Endothelial cell of umbilical vein (primary cell): ENCODE measurements around the gene SFI1. TPM values are rescaled to one million over a fixed set of nuclear protein-coding genes. Genes with fewer than 3 reads are reported as not detected.

Source experiments
- BruUV-seq: library from RNA; stranded (reverse); fragments of 400-500 nt; replicated peaks from 2 replicates; lab custom pipeline; 2021; lab: Mats Ljungman, UMichigan
- CTCF ChIA-PET: fragments of 300-600, 350-600 bp; sonication (Branson Sonifier 250); formaldehyde crosslinking; loops from one replicate; lab custom pipeline; 2021; ENCODE audit warnings: antibody characterized with exemption, inconsistent platforms; lab: Charles Lee
- POLR2A ChIA-PET: fragments of 300-600, 350-600 bp; sonication (Branson Sonifier 250); formaldehyde crosslinking; loops from one replicate; lab custom pipeline; 2021; ENCODE audit warnings: antibody characterized with exemption, inconsistent platforms; lab: Charles Lee
- DNase-seq: peaks from one replicate; pipeline ENCODE4 v3.0.0-alpha.2; 2011; ENCODE audit warnings: low read depth, low spot score
- FAIRE-seq: peaks from 2 replicates; lab custom pipeline; 2011; peaks lifted over from hg19 to GRCh38; lab: Jason Lieb, UNC
- H2AFZ ChIP-seq: 2 replicates; pipeline ENCODE4 v1.6.0; 2012; ENCODE audit warnings: low read depth, low read length, control low read depth, inconsistent platforms
- H3K27ac ChIP-seq: 2 replicates; pipeline ENCODE4 v1.5.1; 2011; ENCODE audit warnings: low read depth, mild to moderate bottlenecking, control low read depth, low read length, moderate library complexity; ENCODE audit not compliant: insufficient read depth
- H3K27me3 ChIP-seq, 2 experiments: 2 replicates each; pipeline versions ENCODE4 v1.6.0 to v1.6.1; 2011; ENCODE audit warnings: low read length in 2 of 2, mixed read lengths in 1 of 2; ENCODE audit not compliant: control insufficient read depth in 2 of 2, insufficient read depth in 2 of 2
- H3K36me3 ChIP-seq, 2 experiments: 2 replicates in 1 of 2; 3 replicates in 1 of 2; pipeline ENCODE4 v1.5.1; 2011; ENCODE audit warnings: low read length in 2 of 2, mild to moderate bottlenecking in 1 of 2, moderate library complexity in 1 of 2; ENCODE audit not compliant: control insufficient read depth in 2 of 2, insufficient read depth in 2 of 2; ENCODE audit errors: extremely low read depth in 1 of 2
- H3K4me1 ChIP-seq: 3 replicates; pipeline ENCODE4 v1.5.1; 2011; ENCODE audit warnings: mild to moderate bottlenecking, low read length; ENCODE audit not compliant: control insufficient read depth, insufficient read depth; ENCODE audit errors: extremely low read depth
- H3K4me2 ChIP-seq: 2 replicates; pipeline ENCODE4 v1.6.1; 2011; ENCODE audit warnings: low read length, control low read depth, mixed read lengths; ENCODE audit not compliant: insufficient read depth
- H3K4me3 ChIP-seq, 3 experiments: fragments of 200-600 bp in 1 of 3; sonication (generic), shearing (Covaris generic) in 1 of 3; replicated peaks in 1 of 3; 2 replicates each; pipeline ENCODE4 v1.5.1; 2011 to 2016; ENCODE audit warnings: control low read depth in 3 of 3, low read length in 3 of 3, mild to moderate bottlenecking in 2 of 3, inconsistent platforms in 1 of 3, low read depth in 1 of 3, moderate library complexity in 1 of 3; ENCODE audit not compliant: insufficient read depth in 1 of 3
- H3K79me2 ChIP-seq: 2 replicates; pipeline ENCODE4 v1.6.0; 2012; ENCODE audit warnings: low read length, inconsistent platforms; ENCODE audit not compliant: control insufficient read depth, insufficient read depth
- H3K9ac ChIP-seq: replicated peaks from 2 replicates; pipeline ENCODE3; 2011; ENCODE audit warnings: low read length, control low read depth; ENCODE audit not compliant: insufficient read depth; ENCODE audit errors: extremely low read depth
- H3K9me1 ChIP-seq: replicated peaks from 3 replicates; pipeline ENCODE4 v1.6.0; 2011; ENCODE audit warnings: mild to moderate bottlenecking, low read length; ENCODE audit not compliant: control insufficient read depth, insufficient read depth; ENCODE audit errors: extremely low read depth
- H3K9me3 ChIP-seq: replicated peaks from 2 replicates; pipeline ENCODE4 v1.5.1; 2012; ENCODE audit warnings: low read length, inconsistent platforms; ENCODE audit not compliant: control insufficient read depth, insufficient read depth
- H4K20me1 ChIP-seq: replicated peaks from 2 replicates; pipeline ENCODE3; 2011; ENCODE audit warnings: mild to moderate bottlenecking, low read length; ENCODE audit not compliant: control insufficient read depth, insufficient read depth; ENCODE audit errors: extremely low read depth
- CTCF ChIP-seq, 2 donors: IDR thresholded peaks; 1 replicate in 1 of 2; 2 replicates in 1 of 2; pipeline ENCODE4 v1.5.1; 2011; ENCODE audit warnings: low read length in 2 of 2, mild to moderate bottlenecking in 2 of 2, moderate library complexity in 2 of 2, control low read depth in 1 of 2, inconsistent platforms in 1 of 2, low read depth in 1 of 2; ENCODE audit not compliant: insufficient read depth in 1 of 2; ENCODE audit errors: extremely low read depth in 1 of 2
- EZH2 ChIP-seq: IDR thresholded peaks from 2 replicates; pipeline ENCODE4 v1.6.1; 2012; ENCODE audit warnings: borderline replicate concordance, low read depth, mild to moderate bottlenecking, moderate library complexity, low read length, inconsistent platforms; ENCODE audit not compliant: severe bottlenecking
- FOS ChIP-seq: IDR thresholded peaks from 2 replicates; pipeline ENCODE4 v1.6.1; 2011; ENCODE audit warnings: mild to moderate bottlenecking, low read length, moderate library complexity, borderline replicate concordance; ENCODE audit not compliant: insufficient read depth
- GATA2 ChIP-seq: IDR thresholded peaks from 2 replicates; pipeline ENCODE4 v1.7.0; 2011; ENCODE audit warnings: low read depth, mild to moderate bottlenecking, moderate library complexity, mixed read lengths, low read length; ENCODE audit not compliant: insufficient read length, insufficient read depth
- JUN ChIP-seq: IDR thresholded peaks from 2 replicates; pipeline ENCODE4 v1.6.1; 2011; ENCODE audit warnings: borderline replicate concordance, low read depth; ENCODE audit not compliant: insufficient read length, insufficient read depth
- MAX ChIP-seq: IDR thresholded peaks from 2 replicates; pipeline ENCODE4 v1.6.1; 2011; ENCODE audit not compliant: insufficient read depth, insufficient read length
- MYC ChIP-seq: IDR thresholded peaks from one replicate; pipeline ENCODE4 v1.6.1; 2011; ENCODE audit warnings: mild to moderate bottlenecking, low read depth, low read length
- POLR2A ChIP-seq: IDR thresholded peaks from 2 replicates; pipeline ENCODE4 v1.6.1; 2012; ENCODE audit warnings: low read depth, mild to moderate bottlenecking, control low read depth, low read length
- POLR2AphosphoS5 ChIP-seq: IDR thresholded peaks from 2 replicates; pipeline ENCODE4 v1.6.1; 2012; ENCODE audit warnings: low read depth, mild to moderate bottlenecking, control low read depth, low read length, moderate library complexity; ENCODE audit not compliant: insufficient read depth
- dilution Hi-C: fragments of 300-500 bp; cut with MboI; formaldehyde crosslinking; loops from one replicate; pipeline ENCODE4 v1.15.0; 2019; ENCODE audit warnings: low sequenced_read_pairs; ENCODE audit not compliant: extremely low pct_ligation_motif_present
- intact Hi-C: fragments of 100-400 bp; cut with micrococcal nuclease; formaldehyde crosslinking; loops from one replicate; pipeline ENCODE4 v1.10.0; 2022
- polyA plus RNA-seq, 4 experiments: library from polyadenylated mRNA; depleted of rRNA in 3 of 4; stranded (reverse) in 3 of 4; unstranded in 1 of 4; fragments of >200 nt; gene quantifications; 2 replicates each; pipeline versions ENCODE4 v1.2.1 to v1.2.3, GENCODE V29; 2011 to 2012; ENCODE audit warnings: missing spikeins in 1 of 4
- total RNA-seq: library from RNA; stranded (reverse); gene quantifications from 2 replicates; pipeline ENCODE4 v1.2.3, GENCODE V29; 2021

The SFI1 gene
- total and polyA plus RNA-seq, 2 donors (not counting 3 experiments of a cell fraction or from before 2014, with no cell fraction given) = 12.5 to 46.4 TPM

DNA sequence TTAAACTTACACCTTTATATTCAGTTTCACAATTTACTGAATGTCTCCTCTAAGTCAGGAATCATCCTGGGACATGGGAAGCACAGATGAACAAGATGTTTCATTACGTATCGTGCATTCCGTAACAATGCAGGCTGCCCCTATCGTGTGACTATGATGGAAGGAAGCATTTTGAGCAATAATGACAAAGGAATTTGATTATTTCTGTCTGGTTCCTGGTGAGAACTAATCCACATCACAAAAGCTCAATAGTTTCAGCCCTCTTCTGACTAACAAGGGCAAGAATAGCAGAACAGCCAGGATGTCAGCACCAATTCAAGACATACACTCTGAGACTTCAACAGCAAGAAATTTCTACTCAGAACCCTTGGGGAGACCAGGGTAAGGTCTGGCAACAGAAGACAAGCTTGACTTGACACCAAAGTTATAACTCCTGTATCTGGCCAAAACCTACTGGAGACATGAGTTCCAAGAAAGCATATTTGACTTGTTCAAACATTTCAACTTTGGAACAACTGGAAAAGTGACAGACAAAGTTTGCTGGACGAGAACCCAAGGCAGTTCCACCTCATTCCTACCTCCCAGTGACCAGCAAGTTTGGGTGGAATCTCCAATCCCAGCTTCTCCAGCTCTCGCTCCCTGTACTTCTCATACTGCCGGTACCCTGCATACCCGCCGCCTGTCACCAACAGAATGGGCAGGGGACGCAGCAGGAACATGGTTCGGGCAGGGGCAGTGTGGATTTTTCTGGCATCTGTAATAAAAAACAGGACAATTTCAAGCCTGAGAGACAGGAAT is 151.4 kb downstream of the SFI1 start:
- dilution Hi-C loops (no loop called here), intact Hi-C loops (no loop called here)
- no peaks in the 10 kb centered on the region for H3K27me3 ChIP-seq
- H3K4me3 ChIP-seq = no peak overlapping the region
- TF ChIP-seq POLR2AphosphoS5 (no peak), JUN (peak; percentile 53)
- FAIRE-seq (peak; percentile 79), DNase-seq (peak; percentile 71)
- no peaks in the 10 kb centered on the region for H3K9me3 ChIP-seq
- peaks cover 24% of the 10 kb centered on the region for H3K79me2 ChIP-seq
- H3K27ac ChIP-seq = peak overlapping the region; percentile 97
- CTCF ChIA-PET = interaction anchor here (1.1 kb wide), 1 partner anchor 9 kb away, joined by 4 read pairs; no protein-coding TSS in a partner anchor
- H4K20me1 ChIP-seq = no peaks in the 10 kb centered on the region
- no peak overlapping the region for H2AFZ ChIP-seq
- no peaks in the 10 kb centered on the region for H3K9me1 ChIP-seq
- peak overlapping the region; percentile 19 for H3K4me2 ChIP-seq
- peak overlapping the region; percentile 63 for H3K9ac ChIP-seq
- TSS peak; percentile 74 for BruUV-seq
- H3K36me3 ChIP-seq = peaks cover 0 to 2% of the 10 kb centered on the region in 2 experiments
- POLR2A ChIA-PET = interaction anchor here (1.0 kb wide), 1 partner anchor 17 kb away, joined by 3 read pairs; no protein-coding TSS in a partner anchor
- H3K4me1 ChIP-seq = peaks cover 31% of the 10 kb centered on the region

- no peaks in the 10 kb centered on the region for H4K20me1 ChIP-seq
- peaks cover 41% of the 10 kb centered on the region for H3K79me2 ChIP-seq
Observed at GRCh38 chr22:31650391-31650790, 154.1 kb downstream of the SFI1 start.

More at GRCh38 chr22:31650391-31650790, 154.1 kb downstream of the SFI1 start:
- DNase-seq (no peak), FAIRE-seq (no peak)
- Histone ChIP-seq H3K27me3 (no peaks in the 10 kb centered on the region), H3K9me3 (no peaks in the 10 kb centered on the region), H3K9ac (no peak overlapping the region), H3K4me1 (peaks cover 24% of the 10 kb centered on the region), H2AFZ (no peak overlapping the region), H3K4me3 (no peak overlapping the region), H3K27ac (no peak overlapping the region), H3K36me3 (peaks cover 0 to 2% of the 10 kb centered on the region in 2 experiments), H3K9me1 (no peaks in the 10 kb centered on the region), H3K4me2 (no peak overlapping the region)
- CTCF ChIA-PET = no interaction called here
- no TSS peak for BruUV-seq
- TF ChIP-seq GATA2 (no peak), CTCF (IDR thresholded peaks at IDR 0.05; ENCODE audit: extremely low read depth in 1 of 2, insufficient read depth in 1 of 2, low read depth in 1 of 2, low read length in 2 of 2) (no peak), MYC (no peak), EZH2 (no peak), FOS (no peak), JUN (no peak), MAX (no peak), POLR2A (no peak), POLR2AphosphoS5 (no peak)
- POLR2A ChIA-PET = no interaction called here
- intact Hi-C loops (no loop called here), dilution Hi-C loops (no loop called here)
